Measurements from ENCODE around the gene TMEM132A. TPM values are rescaled to one million over a fixed set of nuclear protein-coding genes. Genes with fewer than 3 reads are reported as not detected.

The TMEM132A gene
- total and polyA plus RNA-seq, 9 of the 15 experiments (the other 6 are each of a cell fraction or from before 2014, with no cell fraction given): 0.04 to 1.1 (median 0.18) TPM; not detected in 4

- TF ChIP-seq, protein P1, sequence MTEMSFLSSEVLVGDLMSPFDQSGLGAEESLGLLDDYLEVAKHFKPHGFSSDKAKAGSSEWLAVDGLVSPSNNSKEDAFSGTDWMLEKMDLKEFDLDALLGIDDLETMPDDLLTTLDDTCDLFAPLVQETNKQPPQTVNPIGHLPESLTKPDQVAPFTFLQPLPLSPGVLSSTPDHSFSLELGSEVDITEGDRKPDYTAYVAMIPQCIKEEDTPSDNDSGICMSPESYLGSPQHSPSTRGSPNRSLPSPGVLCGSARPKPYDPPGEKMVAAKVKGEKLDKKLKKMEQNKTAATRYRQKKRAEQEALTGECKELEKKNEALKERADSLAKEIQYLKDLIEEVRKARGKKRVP (CRISPR knock-in tag; IDR thresholded peaks at IDR 0.05): no peak
- TF ChIP-seq ZNF655 (CRISPR knock-in tag; IDR thresholded peaks at IDR 0.05) (no peak), USF2 (CRISPR knock-in tag; IDR thresholded peaks at IDR 0.05) (no peak), SOX6 (IDR thresholded peaks at IDR 0.05) (peak; percentile 74), RBM22 (IDR thresholded peaks at IDR 0.05; ENCODE audit: low read depth, low read length, poor library complexity, severe bottlenecking) (no peak), JUNB (CRISPR knock-in tag; conservative IDR thresholded peaks at IDR 0.05) (no peak), KLF13 (tag; IDR thresholded peaks at IDR 0.05; ENCODE audit: borderline replicate concordance, low read depth) (no peak), ZNF764 (CRISPR knock-in tag; IDR thresholded peaks at IDR 0.05; ENCODE audit: low read depth) (no peak), ZBTB1 (CRISPR knock-in tag; IDR thresholded peaks at IDR 0.05; ENCODE audit: borderline replicate concordance, low read depth) (no peak), SP2 (IDR thresholded peaks at IDR 0.05; ENCODE audit: extremely low read depth, low read depth, low read length, poor library complexity, severe bottlenecking) (no peak), DNMT1 (IDR thresholded peaks at IDR 0.05) (no peak), KDM1A (IDR thresholded peaks at IDR 0.05) (peak; percentile 73 to 83), ZNF766 (CRISPR knock-in tag; conservative IDR thresholded peaks at IDR 0.05) (peak; percentile 73)
- TF ChIP-seq, protein P2, sequence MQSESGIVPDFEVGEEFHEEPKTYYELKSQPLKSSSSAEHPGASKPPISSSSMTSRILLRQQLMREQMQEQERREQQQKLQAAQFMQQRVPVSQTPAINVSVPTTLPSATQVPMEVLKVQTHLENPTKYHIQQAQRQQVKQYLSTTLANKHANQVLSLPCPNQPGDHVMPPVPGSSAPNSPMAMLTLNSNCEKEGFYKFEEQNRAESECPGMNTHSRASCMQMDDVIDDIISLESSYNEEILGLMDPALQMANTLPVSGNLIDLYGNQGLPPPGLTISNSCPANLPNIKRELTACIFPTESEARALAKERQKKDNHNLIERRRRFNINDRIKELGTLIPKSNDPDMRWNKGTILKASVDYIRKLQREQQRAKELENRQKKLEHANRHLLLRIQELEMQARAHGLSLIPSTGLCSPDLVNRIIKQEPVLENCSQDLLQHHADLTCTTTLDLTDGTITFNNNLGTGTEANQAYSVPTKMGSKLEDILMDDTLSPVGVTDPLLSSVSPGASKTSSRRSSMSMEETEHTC (IDR thresholded peaks at IDR 0.05): no peak
Observed at GRCh38 chr11:60891103-60891741, 33.0 kb upstream of the TMEM132A start (continued).
